ENCODE measurements around the gene SRD5A2. TPM values are rescaled to one million over a fixed set of nuclear protein-coding genes. Genes with fewer than 3 reads are reported as not detected.

Gene SRD5A2
- total and polyA plus RNA-seq, 2 of the 8 experiments (the other 6 are each of a cell fraction or from before 2014, with no cell fraction given) = 0.02 TPM; not detected in 1

- TF ChIP-seq ATF2 (IDR thresholded peaks at IDR 0.05; ENCODE audit: low read length) (no peak), KDM4A (IDR thresholded peaks at IDR 0.05; ENCODE audit: low read depth, low read length, severe bottlenecking) (no peak), GABPA (IDR thresholded peaks at IDR 0.05; ENCODE audit: borderline replicate concordance, insufficient read depth, low read length) (no peak), FOSL1 (IDR thresholded peaks at IDR 0.05; ENCODE audit: insufficient read depth, low read depth, low read length) (no peak), CTCF (IDR thresholded peaks at IDR 0.05; ENCODE audit: control extremely low read depth in 1 of 3, insufficient read depth in 1 of 3, low read depth in 1 of 3, low read length in 3 of 3) (peak in 2 of 3 experiments; percentile 47 to 69; a peak in 3 of 4 replicates), YY1 (IDR thresholded peaks at IDR 0.05; ENCODE audit: low read depth, low read length) (peak; percentile 21; the same call in 1 of the 2 replicates)
Measured at GRCh38 chr2:31523871-31524492, 56.8 kb downstream of the SRD5A2 start (continued).

All from H1 (cell line).